ENCODE data around the gene SUSD3.

DNA sequence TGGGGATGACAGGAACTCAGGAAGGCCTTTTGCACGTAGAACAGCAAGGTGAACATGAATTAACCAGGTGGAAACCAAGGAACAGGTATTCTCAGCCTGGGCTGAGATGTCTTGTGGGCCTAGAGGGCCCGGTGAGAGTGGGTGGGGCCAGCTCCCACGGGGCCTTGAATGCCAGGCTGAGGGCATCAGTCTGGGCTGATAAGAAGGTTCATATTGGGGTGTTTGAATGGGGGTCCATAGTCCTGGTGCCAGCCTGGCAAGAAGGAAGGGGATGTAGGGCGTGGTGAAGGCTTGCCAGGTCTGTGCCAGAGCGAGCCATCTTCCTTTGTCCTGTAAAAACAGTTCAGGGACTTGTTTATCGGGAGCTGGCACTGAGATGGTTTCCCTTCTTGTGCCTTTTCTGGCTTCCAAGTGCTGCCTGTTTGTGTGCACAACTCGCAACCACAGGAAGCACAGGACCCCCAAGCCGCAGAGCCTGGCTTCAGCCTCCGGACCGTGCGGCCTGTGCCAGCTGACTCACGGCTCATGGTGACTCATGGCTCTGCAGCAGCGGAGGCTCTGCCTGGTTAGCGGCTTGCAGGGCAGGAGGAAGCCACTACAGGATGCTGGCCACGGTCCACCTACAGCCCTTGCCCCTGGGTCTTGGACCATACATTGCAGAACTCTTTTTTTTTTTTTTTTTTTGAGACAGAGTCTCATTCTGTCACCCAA is 39.9 kb downstream of the SUSD3 start:
- TF ChIP-seq NFIC (IDR thresholded peaks at IDR 0.05) (peak; percentile 62), CEBPB (IDR thresholded peaks at IDR 0.05) (no peak), TAF1 (IDR thresholded peaks at IDR 0.05; ENCODE audit: low read depth) (no peak), YY1 (IDR thresholded peaks at IDR 0.05; ENCODE audit: low read depth) (no peak), TEAD4 (IDR thresholded peaks at IDR 0.05) (no peak), EP300 (IDR thresholded peaks at IDR 0.05; ENCODE audit: borderline replicate concordance) (no peak), RAD21 (IDR thresholded peaks at IDR 0.05; ENCODE audit: low read depth) (0 out of 2 replicates have a peak, but pooled peaks have one; percentile 3), CREB1 (IDR thresholded peaks at IDR 0.05; ENCODE audit: low read depth) (no peak), EGR1 (IDR thresholded peaks at IDR 0.05) (no peak), TCF12 (IDR thresholded peaks at IDR 0.05; ENCODE audit: low read depth) (peak; percentile 38; the same call in 1 of the 2 replicates), FOXM1 (IDR thresholded peaks at IDR 0.05; ENCODE audit: borderline replicate concordance, low read depth) (no peak), ZBTB7A (IDR thresholded peaks at IDR 0.05; ENCODE audit: low read depth) (peak; percentile 40; the same call in 1 of the 2 replicates)
- TF ChIP-seq, protein P1, sequence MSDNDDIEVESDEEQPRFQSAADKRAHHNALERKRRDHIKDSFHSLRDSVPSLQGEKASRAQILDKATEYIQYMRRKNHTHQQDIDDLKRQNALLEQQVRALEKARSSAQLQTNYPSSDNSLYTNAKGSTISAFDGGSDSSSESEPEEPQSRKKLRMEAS (IDR thresholded peaks at IDR 0.05): no peak
- TF ChIP-seq, protein P2, sequence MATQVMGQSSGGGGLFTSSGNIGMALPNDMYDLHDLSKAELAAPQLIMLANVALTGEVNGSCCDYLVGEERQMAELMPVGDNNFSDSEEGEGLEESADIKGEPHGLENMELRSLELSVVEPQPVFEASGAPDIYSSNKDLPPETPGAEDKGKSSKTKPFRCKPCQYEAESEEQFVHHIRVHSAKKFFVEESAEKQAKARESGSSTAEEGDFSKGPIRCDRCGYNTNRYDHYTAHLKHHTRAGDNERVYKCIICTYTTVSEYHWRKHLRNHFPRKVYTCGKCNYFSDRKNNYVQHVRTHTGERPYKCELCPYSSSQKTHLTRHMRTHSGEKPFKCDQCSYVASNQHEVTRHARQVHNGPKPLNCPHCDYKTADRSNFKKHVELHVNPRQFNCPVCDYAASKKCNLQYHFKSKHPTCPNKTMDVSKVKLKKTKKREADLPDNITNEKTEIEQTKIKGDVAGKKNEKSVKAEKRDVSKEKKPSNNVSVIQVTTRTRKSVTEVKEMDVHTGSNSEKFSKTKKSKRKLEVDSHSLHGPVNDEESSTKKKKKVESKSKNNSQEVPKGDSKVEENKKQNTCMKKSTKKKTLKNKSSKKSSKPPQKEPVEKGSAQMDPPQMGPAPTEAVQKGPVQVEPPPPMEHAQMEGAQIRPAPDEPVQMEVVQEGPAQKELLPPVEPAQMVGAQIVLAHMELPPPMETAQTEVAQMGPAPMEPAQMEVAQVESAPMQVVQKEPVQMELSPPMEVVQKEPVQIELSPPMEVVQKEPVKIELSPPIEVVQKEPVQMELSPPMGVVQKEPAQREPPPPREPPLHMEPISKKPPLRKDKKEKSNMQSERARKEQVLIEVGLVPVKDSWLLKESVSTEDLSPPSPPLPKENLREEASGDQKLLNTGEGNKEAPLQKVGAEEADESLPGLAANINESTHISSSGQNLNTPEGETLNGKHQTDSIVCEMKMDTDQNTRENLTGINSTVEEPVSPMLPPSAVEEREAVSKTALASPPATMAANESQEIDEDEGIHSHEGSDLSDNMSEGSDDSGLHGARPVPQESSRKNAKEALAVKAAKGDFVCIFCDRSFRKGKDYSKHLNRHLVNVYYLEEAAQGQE (IDR thresholded peaks at IDR 0.05; ENCODE audit: low read depth): no peak
